Vagina (tissue), 2 donors: ENCODE results near the gene RAMACL.

Experiments
- POLR2A ChIP-seq, 2 donors: fragments of 450-650 bp; IDR thresholded peaks; one replicate each; pipeline ENCODE4 v1.6.1; 2017; ENCODE audit warnings: antibody characterized with exemption in 2 of 2, mild to moderate bottlenecking in 2 of 2, moderate library complexity in 2 of 2
- TF ChIP-seq, protein P1 (sequence below), 3 experiments: fragments of 450-650 bp in 2 of 3; fragments of 200-600 bp in 1 of 3; sonication (generic) in 1 of 3; IDR thresholded peaks; one replicate each; pipeline ENCODE4 v1.5.1; 2017 to 2019; ENCODE audit warnings: antibody characterized with exemption in 3 of 3, mild to moderate bottlenecking in 2 of 3, moderate library complexity in 2 of 3

- TF ChIP-seq, protein P1, sequence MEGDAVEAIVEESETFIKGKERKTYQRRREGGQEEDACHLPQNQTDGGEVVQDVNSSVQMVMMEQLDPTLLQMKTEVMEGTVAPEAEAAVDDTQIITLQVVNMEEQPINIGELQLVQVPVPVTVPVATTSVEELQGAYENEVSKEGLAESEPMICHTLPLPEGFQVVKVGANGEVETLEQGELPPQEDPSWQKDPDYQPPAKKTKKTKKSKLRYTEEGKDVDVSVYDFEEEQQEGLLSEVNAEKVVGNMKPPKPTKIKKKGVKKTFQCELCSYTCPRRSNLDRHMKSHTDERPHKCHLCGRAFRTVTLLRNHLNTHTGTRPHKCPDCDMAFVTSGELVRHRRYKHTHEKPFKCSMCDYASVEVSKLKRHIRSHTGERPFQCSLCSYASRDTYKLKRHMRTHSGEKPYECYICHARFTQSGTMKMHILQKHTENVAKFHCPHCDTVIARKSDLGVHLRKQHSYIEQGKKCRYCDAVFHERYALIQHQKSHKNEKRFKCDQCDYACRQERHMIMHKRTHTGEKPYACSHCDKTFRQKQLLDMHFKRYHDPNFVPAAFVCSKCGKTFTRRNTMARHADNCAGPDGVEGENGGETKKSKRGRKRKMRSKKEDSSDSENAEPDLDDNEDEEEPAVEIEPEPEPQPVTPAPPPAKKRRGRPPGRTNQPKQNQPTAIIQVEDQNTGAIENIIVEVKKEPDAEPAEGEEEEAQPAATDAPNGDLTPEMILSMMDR (IDR thresholded peaks at IDR 0.05): no peak
- no peak for TF ChIP-seq POLR2A (IDR thresholded peaks at IDR 0.05)
Observed at GRCh38 chr6:166591961-166592520, 5.6 kb upstream of the RAMACL start.
